ENCODE measurements around the gene PIPOX. TPM values are rescaled to one million over a fixed set of nuclear protein-coding genes. Genes with fewer than 3 reads are reported as not detected.

PIPOX gene
- total and polyA plus RNA-seq, 2 donors (not counting 1 experiment from before 2014, with no cell fraction given), result 0.20 to 0.83 TPM

GRCh38 chr17:29089601-29090044, 46.7 kb downstream of the PIPOX start:
- Histone ChIP-seq H3K36me3 (ENCODE audit: control insufficient read depth, insufficient read depth, low read length) (peaks cover 35% of the 10 kb centered on the region), H3K4me1 (ENCODE audit: control insufficient read depth, extremely low read depth, insufficient read depth, low read length) (no peaks in the 10 kb centered on the region), H3K27ac (ENCODE audit: insufficient read depth, low read length) (no peak overlapping the region), H4K20me1 (ENCODE audit: control insufficient read depth, extremely low read depth, insufficient read depth, low read length) (no peaks in the 10 kb centered on the region), H3K79me2 (ENCODE audit: control insufficient read depth, insufficient read depth, low read length) (no peaks in the 10 kb centered on the region), H3K4me2 (ENCODE audit: extremely low read depth, insufficient read depth, low read length) (no peak overlapping the region), H3K27me3 (ENCODE audit: control insufficient read depth, insufficient read depth, low read length) (no peaks in the 10 kb centered on the region), H3K4me3 (replicated peaks in 1 of 4; ENCODE audit: control extremely low read depth in 1 of 4, insufficient read depth in 1 of 4, low read depth in 3 of 4, low read length in 4 of 4) (no peak overlapping the region), H3K9ac (ENCODE audit: insufficient read depth, low read length) (no peak overlapping the region), H2AFZ (ENCODE audit: low read length) (no peak overlapping the region), H3K9me3 (ENCODE audit: control insufficient read depth, insufficient read depth, low read depth, low read length) (no peaks in the 10 kb centered on the region)
- TF ChIP-seq EZH2 (IDR thresholded peaks at IDR 0.05; ENCODE audit: low read length, missing control alignments) (no peak), CTCF (conservative IDR thresholded peaks at IDR 0.05 in 1 of 2, IDR thresholded peaks at IDR 0.05 in 1 of 2; ENCODE audit: low read depth in 1 of 2, low read length in 2 of 2) (no peak)
- DNase-seq (ENCODE audit: low read depth in 2 of 2), result no peak

- H3K36me3 ChIP-seq (ENCODE audit: control insufficient read depth, insufficient read depth, low read length), result peaks cover 37% of the 10 kb centered on the region
- H3K27ac ChIP-seq (ENCODE audit: insufficient read depth, low read length), result no peak overlapping the region
- no peak for TF ChIP-seq CTCF (conservative IDR thresholded peaks at IDR 0.05 in 1 of 2, IDR thresholded peaks at IDR 0.05 in 1 of 2; ENCODE audit: low read depth in 1 of 2, low read length in 2 of 2)
- no peak for TF ChIP-seq EZH2 (IDR thresholded peaks at IDR 0.05; ENCODE audit: low read length, missing control alignments)
- H3K4me1 ChIP-seq (ENCODE audit: control insufficient read depth, extremely low read depth, insufficient read depth, low read length), result no peaks in the 10 kb centered on the region
- H3K9ac ChIP-seq (ENCODE audit: insufficient read depth, low read length), result no peak overlapping the region
- H3K4me2 ChIP-seq (ENCODE audit: extremely low read depth, insufficient read depth, low read length), result no peak overlapping the region
- H3K79me2 ChIP-seq (ENCODE audit: control insufficient read depth, insufficient read depth, low read length), result no peaks in the 10 kb centered on the region
- H3K27me3 ChIP-seq (ENCODE audit: control insufficient read depth, insufficient read depth, low read length), result no peaks in the 10 kb centered on the region
- no peak overlapping the region for H2AFZ ChIP-seq (ENCODE audit: low read length)
- H3K4me3 ChIP-seq (replicated peaks in 1 of 4; ENCODE audit: control extremely low read depth in 1 of 4, insufficient read depth in 1 of 4, low read depth in 3 of 4, low read length in 4 of 4), result no peak overlapping the region
- H3K9me3 ChIP-seq (ENCODE audit: control insufficient read depth, insufficient read depth, low read depth, low read length), result no peaks in the 10 kb centered on the region
- no peak for DNase-seq (ENCODE audit: low read depth in 2 of 2)
- no peaks in the 10 kb centered on the region for H4K20me1 ChIP-seq (ENCODE audit: control insufficient read depth, extremely low read depth, insufficient read depth, low read length)
Measured at GRCh38 chr17:29090108-29090507, 47.2 kb downstream of the PIPOX start.

DNA sequence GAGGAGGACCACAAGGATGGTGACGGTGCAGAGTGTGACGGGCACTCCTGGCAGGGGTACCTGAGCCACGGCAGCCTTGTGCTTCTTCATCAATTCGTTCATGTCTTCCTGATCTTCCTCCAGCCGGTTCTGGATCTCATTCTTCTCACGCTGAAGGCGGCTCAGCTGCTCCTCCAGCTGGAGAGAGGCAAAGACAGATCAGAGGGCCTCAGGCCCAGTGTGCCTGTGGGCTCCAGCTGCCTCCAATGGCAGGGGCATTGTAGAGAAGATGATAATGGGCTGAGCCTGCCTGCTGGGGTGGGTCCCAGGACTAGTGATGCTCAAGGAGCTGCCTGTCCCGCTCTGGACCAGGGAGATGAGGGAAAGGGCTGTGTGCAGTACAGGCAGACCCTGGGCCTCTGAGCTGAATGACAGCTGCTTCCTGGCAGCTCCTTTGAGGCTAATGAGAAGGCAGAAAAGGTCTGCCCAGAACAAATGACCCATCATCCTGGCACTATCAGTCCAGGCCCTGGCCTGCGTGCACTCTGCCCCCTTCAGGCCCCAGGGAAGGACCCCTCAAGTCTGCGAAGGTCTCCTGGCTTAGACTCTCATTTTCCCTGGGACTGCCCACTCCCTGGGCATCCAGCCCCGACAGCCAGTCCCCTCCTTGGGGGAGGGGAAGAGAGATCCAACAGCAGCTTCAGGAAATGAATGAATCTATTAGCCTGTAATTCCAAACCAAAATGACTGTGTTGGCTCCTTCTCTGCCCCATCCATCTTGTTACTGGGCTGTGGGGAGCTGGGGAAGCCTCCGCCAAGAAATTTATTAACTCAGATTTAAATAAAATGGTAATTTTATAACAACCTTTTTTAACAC, 48.0 kb downstream of the PIPOX start:
- Histone ChIP-seq H3K9me3 (ENCODE audit: control insufficient read depth, insufficient read depth, low read depth, low read length) (no peaks in the 10 kb centered on the region), H3K27ac (ENCODE audit: insufficient read depth, low read length) (no peak overlapping the region), H3K79me2 (ENCODE audit: control insufficient read depth, insufficient read depth, low read length) (no peaks in the 10 kb centered on the region), H3K4me2 (ENCODE audit: extremely low read depth, insufficient read depth, low read length) (no peak overlapping the region), H3K4me1 (ENCODE audit: control insufficient read depth, extremely low read depth, insufficient read depth, low read length) (no peaks in the 10 kb centered on the region), H3K9ac (ENCODE audit: insufficient read depth, low read length) (no peak overlapping the region), H4K20me1 (ENCODE audit: control insufficient read depth, extremely low read depth, insufficient read depth, low read length) (no peaks in the 10 kb centered on the region), H3K4me3 (replicated peaks in 1 of 4; ENCODE audit: control extremely low read depth in 1 of 4, insufficient read depth in 1 of 4, low read depth in 3 of 4, low read length in 4 of 4) (no peak overlapping the region), H3K36me3 (ENCODE audit: control insufficient read depth, insufficient read depth, low read length) (peaks cover 37% of the 10 kb centered on the region), H2AFZ (ENCODE audit: low read length) (no peak overlapping the region), H3K27me3 (ENCODE audit: control insufficient read depth, insufficient read depth, low read length) (no peaks in the 10 kb centered on the region)
- TF ChIP-seq CTCF (conservative IDR thresholded peaks at IDR 0.05 in 1 of 2, IDR thresholded peaks at IDR 0.05 in 1 of 2; ENCODE audit: low read depth in 1 of 2, low read length in 2 of 2) (no peak), EZH2 (IDR thresholded peaks at IDR 0.05; ENCODE audit: low read length, missing control alignments) (no peak)
- DNase-seq (ENCODE audit: low read depth in 2 of 2), result no peak

Data from fibroblast of lung (primary cell).